NCI-H1092 (cell line): ENCODE results near the gene STK38L.

Experiments
- DNase-seq: peaks from one replicate; lab custom pipeline; 2025; lab: John Stamatoyannopoulos, UW

Gene STK38L

GRCh38 chr12:27243804-27244688 is at the start of gene STK38L:
TSS of gene STK38L (plus strand) at chr12:27244286. CDS start at chr12:27297721, 53,435 bp downstream.
- DNase-seq, result peak; percentile 94

- no peak for DNase-seq
Observed at GRCh38 chr12:27194644-27195043, 49.4 kb upstream of the STK38L start.

GRCh38 chr12:27198036-27198435 is 46.0 kb upstream of the STK38L start:
- DNase-seq, result no peak

- no peak for DNase-seq
Observed at GRCh38 chr12:27199638-27200300, 44.3 kb upstream of the STK38L start.

GRCh38 chr12:27201169-27201568 is 42.9 kb upstream of the STK38L start:
- no peak for DNase-seq

GRCh38 chr12:27206801-27207502 is 37.1 kb upstream of the STK38L start:
- DNase-seq, result no peak

GRCh38 chr12:27207615-27208413 is 36.3 kb upstream of the STK38L start:
- no peak for DNase-seq

GRCh38 chr12:27208414-27208750 is 35.7 kb upstream of the STK38L start:
- no peak for DNase-seq

- no peak for DNase-seq
Observed at GRCh38 chr12:27209257-27209910, 34.7 kb upstream of the STK38L start.

- DNase-seq, result no peak
Observed at GRCh38 chr12:27210187-27210586, 33.9 kb upstream of the STK38L start.

- DNase-seq, result no peak
Observed at GRCh38 chr12:27212861-27213260, 31.2 kb upstream of the STK38L start.

GRCh38 chr12:27213304-27213703 is 30.8 kb upstream of the STK38L start:
- no peak for DNase-seq

GRCh38 chr12:27213830-27214787 is 30.0 kb upstream of the STK38L start:
- no peak for DNase-seq

- DNase-seq, result no peak
Observed at GRCh38 chr12:27217590-27217989, 26.5 kb upstream of the STK38L start.

- no peak for DNase-seq
Observed at GRCh38 chr12:27219693-27220054, 24.4 kb upstream of the STK38L start.

- DNase-seq, result no peak
Observed at GRCh38 chr12:27220055-27220987, 23.8 kb upstream of the STK38L start.

- no peak for DNase-seq
Observed at GRCh38 chr12:27220988-27221345, 23.1 kb upstream of the STK38L start.

GRCh38 chr12:27221625-27222387 is 22.3 kb upstream of the STK38L start:
- no peak for DNase-seq
